A549 (cell line): Measurements from ENCODE around the gene RTN4R. TPM values are rescaled to one million over a fixed set of nuclear protein-coding genes. Genes with fewer than 3 reads are reported as not detected.

Experiments
- ATAC-seq, 2 experiments: fragments of 200-7000 bp in 1 of 2; fragments of >200 bp in 1 of 2; cut with Nextera tagmentation in 1 of 2; cut with Tn5 transposase in 1 of 2; 3 replicates each; pipeline versions ENCODE4 v1.8.0 to v1.9.1; 2018 to 2020; ENCODE audit warnings: mild to moderate bottlenecking in 1 of 2, moderate library complexity in 1 of 2
- CTCF ChIA-PET: fragments of 300-600 bp; sonication (Branson Sonifier 250); formaldehyde crosslinking; extraction: SDS; loops from one replicate; lab custom pipeline; 2021; ENCODE audit warnings: antibody characterized with exemption, inconsistent platforms; lab: Yijun Ruan, JAX
- POLR2A ChIA-PET: fragments of 350-600 bp; formaldehyde crosslinking; extraction: SDS; loops from one replicate; lab custom pipeline; 2021; ENCODE audit warnings: antibody characterized with exemption, inconsistent platforms; lab: Yijun Ruan, JAX
- DNase-seq, 2 experiments: peaks; one replicate each; pipeline versions ENCODE4 v3.0.0 to v3.0.0-alpha.2; 2011 to 2016; ENCODE audit warnings: low read depth in 1 of 2, low spot score in 1 of 2
- FAIRE-seq: peaks from 2 replicates; lab custom pipeline; 2011; peaks lifted over from hg19 to GRCh38; lab: Jason Lieb, UNC
- H3K27ac ChIP-seq, 2 experiments: fragments of >200 bp; sonication (Bioruptor Twin); formaldehyde crosslinking; 3 replicates each; pipeline ENCODE4 v1.5.1; 2016 to 2017
- H3K4me1 ChIP-seq: fragments of >200 bp; sonication (Bioruptor Twin); formaldehyde crosslinking; 3 replicates; pipeline ENCODE4 v1.6.1; 2016
- H3K4me2 ChIP-seq: fragments of >200 bp; sonication (Bioruptor Twin); formaldehyde crosslinking; 3 replicates; pipeline ENCODE4 v1.6.1; 2016
- H3K4me3 ChIP-seq: fragments of >200 bp; sonication (Bioruptor Twin); formaldehyde crosslinking; 3 replicates; pipeline ENCODE4 v1.5.1; 2016
- H3K9me3 ChIP-seq: fragments of >200 bp; sonication (Bioruptor Twin); formaldehyde crosslinking; 3 replicates; pipeline ENCODE4 v1.6.1; 2016
- BCL3 ChIP-seq: fragments of >200 bp; sonication (Bioruptor Twin); formaldehyde crosslinking; IDR thresholded peaks from 3 replicates; pipeline ENCODE4 v1.6.1; 2016
- BHLHE40 ChIP-seq: IDR thresholded peaks from 2 replicates; pipeline ENCODE4 v1.6.1; 2012; ENCODE audit warnings: low read depth, low read length, inconsistent platforms
- CBX2 ChIP-seq: fragments of 200-600 bp; sonication (generic); IDR thresholded peaks from 2 replicates; pipeline ENCODE4 v1.6.1; 2016; ENCODE audit warnings: low read depth, mild to moderate bottlenecking, borderline replicate concordance
- CEBPB ChIP-seq, 2 experiments: fragments of >200 bp in 1 of 2; sonication (Bioruptor Twin) in 1 of 2; formaldehyde crosslinking in 1 of 2; IDR thresholded peaks; 2 replicates each; pipeline ENCODE4 v1.6.1; 2012 to 2016
- CHD4 ChIP-seq: fragments of 200-600 bp; sonication (generic); IDR thresholded peaks from 2 replicates; pipeline ENCODE4 v1.6.1; 2016; ENCODE audit warnings: antibody characterized with exemption, mild to moderate bottlenecking, borderline replicate concordance
- E2F6 ChIP-seq: IDR thresholded peaks from 2 replicates; pipeline ENCODE4 v1.6.1; 2012; ENCODE audit warnings: low read depth, borderline replicate concordance
- FOXS1 ChIP-seq: fragments of 250-450 bp; sonication (Bioruptor Pico); IDR thresholded peaks from 2 replicates; pipeline ENCODE4 v1.5.0; 2020; ENCODE audit warnings: mild to moderate bottlenecking, moderate library complexity
- GATA3 ChIP-seq: IDR thresholded peaks from 2 replicates; pipeline ENCODE4 v1.6.1; 2012; ENCODE audit warnings: borderline replicate concordance
- HDAC2 ChIP-seq: fragments of 200-600 bp; sonication (generic); IDR thresholded peaks from 2 replicates; pipeline ENCODE4 v1.6.1; 2016
- HEYL ChIP-seq: fragments of 250-450 bp; sonication (Bioruptor Pico); IDR thresholded peaks from 2 replicates; pipeline ENCODE4 v1.8.0; 2021; ENCODE audit warnings: mild to moderate bottlenecking, moderate library complexity
- HOXB13 ChIP-seq: fragments of 250-450 bp; sonication (Bioruptor Pico); IDR thresholded peaks from 2 replicates; pipeline ENCODE4 v1.5.0; 2020; ENCODE audit warnings: low read depth, mild to moderate bottlenecking, moderate library complexity
- JUNB ChIP-seq: fragments of >200 bp; sonication (Bioruptor Twin); formaldehyde crosslinking; IDR thresholded peaks from 2 replicates; pipeline ENCODE4 v1.6.1; 2016
- KDM1A ChIP-seq: fragments of 200-600 bp; sonication (generic); IDR thresholded peaks from 2 replicates; pipeline ENCODE4 v1.6.1; 2016; ENCODE audit warnings: low read depth, mild to moderate bottlenecking
- MAFK ChIP-seq: fragments of 450-650 bp; IDR thresholded peaks from 2 replicates; pipeline ENCODE4 v1.6.1; 2014; ENCODE audit not compliant: partially characterized antibody
- NPAS2 ChIP-seq: fragments of 250-450 bp; sonication (Bioruptor Pico); IDR thresholded peaks from 2 replicates; pipeline ENCODE4 v1.8.0; 2022; ENCODE audit warnings: mild to moderate bottlenecking, moderate library complexity, borderline replicate concordance
- NR3C1 ChIP-seq: fragments of >200 bp; sonication (Bioruptor Twin); formaldehyde crosslinking; IDR thresholded peaks from 3 replicates; pipeline ENCODE4 v1.6.1; 2017
- RAD21 ChIP-seq, 2 experiments: fragments of >200 bp in 1 of 2; sonication (Bioruptor Twin) in 1 of 2; formaldehyde crosslinking in 1 of 2; IDR thresholded peaks in 1 of 2; conservative IDR thresholded peaks in 1 of 2; 2 replicates in 1 of 2; 3 replicates in 1 of 2; pipeline ENCODE4 v1.6.1; 2012 to 2018; ENCODE audit warnings: inconsistent platforms in 1 of 2
- RARB ChIP-seq: fragments of 250-450 bp; sonication (Bioruptor Pico); IDR thresholded peaks from 2 replicates; pipeline ENCODE4 v1.8.0; 2021; ENCODE audit warnings: mild to moderate bottlenecking, moderate library complexity
- RCOR1 ChIP-seq: fragments of 150-350 bp; IDR thresholded peaks from 2 replicates; pipeline ENCODE4 v1.6.1; 2014; ENCODE audit warnings: antibody characterized with exemption, low read length, low read depth
- RNF2 ChIP-seq: fragments of 200-600 bp; sonication (generic); IDR thresholded peaks from 2 replicates; pipeline ENCODE4 v1.6.1; 2016; ENCODE audit warnings: low read depth, mild to moderate bottlenecking, antibody characterized with exemption, moderate library complexity, borderline replicate concordance
- TP53 ChIP-seq: fragments of 250-450 bp; sonication (Bioruptor Pico); IDR thresholded peaks from 2 replicates; pipeline ENCODE4 v1.5.0; 2021; ENCODE audit warnings: mild to moderate bottlenecking, moderate library complexity
- USF2 ChIP-seq: fragments of 450-650 bp; IDR thresholded peaks from 2 replicates; pipeline ENCODE4 v1.6.1; 2014; ENCODE audit warnings: antibody characterized with exemption
- ZSCAN20 ChIP-seq: fragments of 250-450 bp; sonication (Bioruptor Pico); IDR thresholded peaks from 2 replicates; pipeline ENCODE4 v1.8.0; 2022; ENCODE audit warnings: mild to moderate bottlenecking, moderate library complexity
- WGBS: methylation state at CpG from one replicate; pipeline ENCODE4 v1.1.6; 2017; ENCODE audit errors: missing lambda C conversion rate; 5-methylcytosine and 5-hydroxymethylcytosine counted together
- polyA plus RNA-seq, 4 experiments: library from polyadenylated mRNA; depleted of rRNA in 3 of 4; stranded (reverse); fragments of >200 nt; fragmentation: RNase III in 1 of 4; extraction: RNeasy Plus Mini Kit Qiagen cat#74134 plus additional on column Dnase treatment in 1 of 4; gene quantifications; 2 replicates in 3 of 4; 3 replicates in 1 of 4; pipeline ENCODE4 v1.2.3, GENCODE V29; 2011 to 2017
- TF ChIP-seq, protein P1 (sequence below): fragments of 250-450 bp; sonication (Bioruptor Pico); IDR thresholded peaks from 2 replicates; pipeline ENCODE4 v1.5.0; 2021; ENCODE audit warnings: mild to moderate bottlenecking, moderate library complexity, borderline replicate concordance
- TF ChIP-seq, protein P2 (sequence below): fragments of 200-600 bp; sonication (generic); IDR thresholded peaks from 2 replicates; pipeline ENCODE4 v1.6.1; 2016; ENCODE audit warnings: antibody characterized with exemption, mild to moderate bottlenecking, moderate library complexity
- TF ChIP-seq, protein P3 (sequence below): fragments of >200 bp; sonication (Bioruptor Twin); formaldehyde crosslinking; IDR thresholded peaks from 3 replicates; pipeline ENCODE4 v1.5.1; 2016
- TF ChIP-seq, protein P4 (sequence below): fragments of 150-350 bp; IDR thresholded peaks from 2 replicates; pipeline ENCODE4 v1.6.1; 2014; ENCODE audit warnings: low read depth, mild to moderate bottlenecking, low read length

RTN4R gene
- polyA plus RNA-seq, 2 of the 4 experiments (the other 2 are of a cell fraction), result 1.0 to 2.7 TPM

- no peak overlapping the region for H3K27ac ChIP-seq
Observed at GRCh38 chr22:20236052-20236717, 31.9 kb downstream of the RTN4R start.

GRCh38 chr22:20235389-20235991 lies 32.6 kb downstream of the RTN4R start:
- Histone ChIP-seq H3K4me2 (no peak overlapping the region), H3K4me1 (no peaks in the 10 kb centered on the region), H3K9me3 (no peaks in the 10 kb centered on the region), H3K27ac (no peak overlapping the region), H3K4me3 (no peak overlapping the region)
- CTCF ChIA-PET, result interaction anchor here (0.7 to 1.3 kb wide), 4 partner anchors 8 to 556 kb away, joined by 3 to 4 read pairs (median 3); no protein-coding TSS in a partner anchor
- DNase-seq, result no peak
- no peak for FAIRE-seq
- POLR2A ChIA-PET, result no interaction called here
- 85% methylated on average over 22 of the region's 24 CpGs for whole genome bisulfite sequencing
- ATAC-seq, result no peak
- TF ChIP-seq HDAC2, result no peak
- no peak for TF ChIP-seq E2F6
- no peak for TF ChIP-seq GATA3
- no peak for TF ChIP-seq ZSCAN20 (CRISPR knock-in tag)
- TF ChIP-seq, protein P1, sequence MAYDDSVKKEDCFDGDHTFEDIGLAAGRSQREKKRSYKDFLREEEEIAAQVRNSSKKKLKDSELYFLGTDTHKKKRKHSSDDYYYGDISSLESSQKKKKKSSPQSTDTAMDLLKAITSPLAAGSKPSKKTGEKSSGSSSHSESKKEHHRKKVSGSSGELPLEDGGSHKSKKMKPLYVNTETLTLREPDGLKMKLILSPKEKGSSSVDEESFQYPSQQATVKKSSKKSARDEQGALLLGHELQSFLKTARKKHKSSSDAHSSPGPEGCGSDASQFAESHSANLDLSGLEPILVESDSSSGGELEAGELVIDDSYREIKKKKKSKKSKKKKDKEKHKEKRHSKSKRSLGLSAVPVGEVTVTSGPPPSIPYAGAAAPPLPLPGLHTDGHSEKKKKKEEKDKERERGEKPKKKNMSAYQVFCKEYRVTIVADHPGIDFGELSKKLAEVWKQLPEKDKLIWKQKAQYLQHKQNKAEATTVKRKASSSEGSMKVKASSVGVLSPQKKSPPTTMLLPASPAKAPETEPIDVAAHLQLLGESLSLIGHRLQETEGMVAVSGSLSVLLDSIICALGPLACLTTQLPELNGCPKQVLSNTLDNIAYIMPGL (CRISPR knock-in tag), result no peak
- TF ChIP-seq, protein P2, sequence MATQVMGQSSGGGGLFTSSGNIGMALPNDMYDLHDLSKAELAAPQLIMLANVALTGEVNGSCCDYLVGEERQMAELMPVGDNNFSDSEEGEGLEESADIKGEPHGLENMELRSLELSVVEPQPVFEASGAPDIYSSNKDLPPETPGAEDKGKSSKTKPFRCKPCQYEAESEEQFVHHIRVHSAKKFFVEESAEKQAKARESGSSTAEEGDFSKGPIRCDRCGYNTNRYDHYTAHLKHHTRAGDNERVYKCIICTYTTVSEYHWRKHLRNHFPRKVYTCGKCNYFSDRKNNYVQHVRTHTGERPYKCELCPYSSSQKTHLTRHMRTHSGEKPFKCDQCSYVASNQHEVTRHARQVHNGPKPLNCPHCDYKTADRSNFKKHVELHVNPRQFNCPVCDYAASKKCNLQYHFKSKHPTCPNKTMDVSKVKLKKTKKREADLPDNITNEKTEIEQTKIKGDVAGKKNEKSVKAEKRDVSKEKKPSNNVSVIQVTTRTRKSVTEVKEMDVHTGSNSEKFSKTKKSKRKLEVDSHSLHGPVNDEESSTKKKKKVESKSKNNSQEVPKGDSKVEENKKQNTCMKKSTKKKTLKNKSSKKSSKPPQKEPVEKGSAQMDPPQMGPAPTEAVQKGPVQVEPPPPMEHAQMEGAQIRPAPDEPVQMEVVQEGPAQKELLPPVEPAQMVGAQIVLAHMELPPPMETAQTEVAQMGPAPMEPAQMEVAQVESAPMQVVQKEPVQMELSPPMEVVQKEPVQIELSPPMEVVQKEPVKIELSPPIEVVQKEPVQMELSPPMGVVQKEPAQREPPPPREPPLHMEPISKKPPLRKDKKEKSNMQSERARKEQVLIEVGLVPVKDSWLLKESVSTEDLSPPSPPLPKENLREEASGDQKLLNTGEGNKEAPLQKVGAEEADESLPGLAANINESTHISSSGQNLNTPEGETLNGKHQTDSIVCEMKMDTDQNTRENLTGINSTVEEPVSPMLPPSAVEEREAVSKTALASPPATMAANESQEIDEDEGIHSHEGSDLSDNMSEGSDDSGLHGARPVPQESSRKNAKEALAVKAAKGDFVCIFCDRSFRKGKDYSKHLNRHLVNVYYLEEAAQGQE, result no peak
- no peak for TF ChIP-seq KDM1A
- TF ChIP-seq, protein P3, sequence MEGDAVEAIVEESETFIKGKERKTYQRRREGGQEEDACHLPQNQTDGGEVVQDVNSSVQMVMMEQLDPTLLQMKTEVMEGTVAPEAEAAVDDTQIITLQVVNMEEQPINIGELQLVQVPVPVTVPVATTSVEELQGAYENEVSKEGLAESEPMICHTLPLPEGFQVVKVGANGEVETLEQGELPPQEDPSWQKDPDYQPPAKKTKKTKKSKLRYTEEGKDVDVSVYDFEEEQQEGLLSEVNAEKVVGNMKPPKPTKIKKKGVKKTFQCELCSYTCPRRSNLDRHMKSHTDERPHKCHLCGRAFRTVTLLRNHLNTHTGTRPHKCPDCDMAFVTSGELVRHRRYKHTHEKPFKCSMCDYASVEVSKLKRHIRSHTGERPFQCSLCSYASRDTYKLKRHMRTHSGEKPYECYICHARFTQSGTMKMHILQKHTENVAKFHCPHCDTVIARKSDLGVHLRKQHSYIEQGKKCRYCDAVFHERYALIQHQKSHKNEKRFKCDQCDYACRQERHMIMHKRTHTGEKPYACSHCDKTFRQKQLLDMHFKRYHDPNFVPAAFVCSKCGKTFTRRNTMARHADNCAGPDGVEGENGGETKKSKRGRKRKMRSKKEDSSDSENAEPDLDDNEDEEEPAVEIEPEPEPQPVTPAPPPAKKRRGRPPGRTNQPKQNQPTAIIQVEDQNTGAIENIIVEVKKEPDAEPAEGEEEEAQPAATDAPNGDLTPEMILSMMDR, result no peak
- TF ChIP-seq, protein P4, sequence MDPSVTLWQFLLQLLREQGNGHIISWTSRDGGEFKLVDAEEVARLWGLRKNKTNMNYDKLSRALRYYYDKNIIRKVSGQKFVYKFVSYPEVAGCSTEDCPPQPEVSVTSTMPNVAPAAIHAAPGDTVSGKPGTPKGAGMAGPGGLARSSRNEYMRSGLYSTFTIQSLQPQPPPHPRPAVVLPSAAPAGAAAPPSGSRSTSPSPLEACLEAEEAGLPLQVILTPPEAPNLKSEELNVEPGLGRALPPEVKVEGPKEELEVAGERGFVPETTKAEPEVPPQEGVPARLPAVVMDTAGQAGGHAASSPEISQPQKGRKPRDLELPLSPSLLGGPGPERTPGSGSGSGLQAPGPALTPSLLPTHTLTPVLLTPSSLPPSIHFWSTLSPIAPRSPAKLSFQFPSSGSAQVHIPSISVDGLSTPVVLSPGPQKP, result no peak
- TF ChIP-seq TP53, result no peak
- no peak for TF ChIP-seq CHD4
- no peak for TF ChIP-seq BCL3
- no peak for TF ChIP-seq CBX2
- TF ChIP-seq HEYL (CRISPR knock-in tag), result no peak
- TF ChIP-seq RAD21 (conservative IDR thresholded peaks at IDR 0.05 in 1 of 2, IDR thresholded peaks at IDR 0.05 in 1 of 2), result no peak
- no peak for TF ChIP-seq JUNB
- TF ChIP-seq CEBPB (IDR thresholded peaks at IDR 0.05), result no peak
- no peak for TF ChIP-seq USF2
- TF ChIP-seq RARB, result no peak

More at GRCh38 chr22:20236052-20236717, 31.9 kb downstream of the RTN4R start:
- H3K4me1 ChIP-seq, result no peaks in the 10 kb centered on the region
- DNase-seq, result no peak
- no peak overlapping the region for H3K4me2 ChIP-seq
- no peaks in the 10 kb centered on the region for H3K9me3 ChIP-seq
- ChIA-PET CTCF (interaction anchor here (1.0 to 1.3 kb wide), 3 partner anchors 9 to 50 kb away, joined by 3 to 4 read pairs (median 3); no protein-coding TSS in a partner anchor), POLR2A (no interaction called here)
- FAIRE-seq, result no peak
- 59% methylated on average over 4 of the region's 11 CpGs for WGBS
- ATAC-seq, result no peak
- TF ChIP-seq JUNB, result no peak
- TF ChIP-seq BHLHE40, result no peak
- TF ChIP-seq RNF2, result no peak
- TF ChIP-seq RCOR1, result no peak
- no peak for TF ChIP-seq NPAS2
- no peak for TF ChIP-seq FOXS1 (CRISPR knock-in tag)
- TF ChIP-seq HOXB13 (CRISPR knock-in tag), result no peak
- no peak for TF ChIP-seq RAD21 (conservative IDR thresholded peaks at IDR 0.05 in 1 of 2, IDR thresholded peaks at IDR 0.05 in 1 of 2)
- TF ChIP-seq NR3C1, result no peak
- no peak for TF ChIP-seq MAFK
- no peak overlapping the region for H3K4me3 ChIP-seq
